IPS DF 4.7 (cell line): ENCODE results near the gene HECW1.
A peak's percentile ranks its signal among the peaks of the same experiment; 100 is the strongest.

Experiments used
- DNase-seq: peaks from one replicate; pipeline ENCODE4 v3.0.0-alpha.2; 2013; ENCODE audit warnings: low spot score; ENCODE audit errors: extremely low read depth

The HECW1 gene

GRCh38 chr7:43248961-43249822 lies 136.7 kb downstream of the HECW1 start:
- no peak for DNase-seq

GRCh38 chr7:43249823-43250145 lies 137.3 kb downstream of the HECW1 start:
- DNase-seq, result no peak

- DNase-seq, result peak; percentile 80
Observed at GRCh38 chr7:43260980-43261878, 148.8 kb downstream of the HECW1 start.

- DNase-seq, result no peak
Observed at GRCh38 chr7:43265139-43265538, 152.7 kb downstream of the HECW1 start.

GRCh38 chr7:43273939-43274719 lies 161.7 kb downstream of the HECW1 start:
- no peak for DNase-seq

- no peak for DNase-seq
Observed at GRCh38 chr7:43274752-43275151, 162.3 kb downstream of the HECW1 start.

GRCh38 chr7:43276547-43276946 lies 164.1 kb downstream of the HECW1 start:
- no peak for DNase-seq

- DNase-seq, result no peak
Observed at GRCh38 chr7:43278088-43278644, 165.7 kb downstream of the HECW1 start.

- DNase-seq, result no peak
Observed at GRCh38 chr7:43281268-43281667, 168.8 kb downstream of the HECW1 start.

GRCh38 chr7:43283706-43284105 lies 171.3 kb downstream of the HECW1 start:
- DNase-seq, result no peak

- no peak for DNase-seq
Observed at GRCh38 chr7:43289826-43290225, 177.4 kb downstream of the HECW1 start.

- no peak for DNase-seq
Observed at GRCh38 chr7:43290978-43291377, 178.5 kb downstream of the HECW1 start.

- DNase-seq, result peak; percentile 56
Observed at GRCh38 chr7:43291789-43292188, 179.3 kb downstream of the HECW1 start.

- DNase-seq, result no peak
Observed at GRCh38 chr7:43292384-43292783, 179.9 kb downstream of the HECW1 start.

GRCh38 chr7:43294080-43294630 lies 181.7 kb downstream of the HECW1 start:
- no peak for DNase-seq

- DNase-seq, result no peak
Observed at GRCh38 chr7:43295429-43295828, 183.0 kb downstream of the HECW1 start.

GRCh38 chr7:43296306-43296705 lies 183.9 kb downstream of the HECW1 start:
- DNase-seq, result no peak

GRCh38 chr7:43298617-43299016 lies 186.2 kb downstream of the HECW1 start:
- DNase-seq, result no peak

GRCh38 chr7:43300121-43300520 lies 187.7 kb downstream of the HECW1 start:
- no peak for DNase-seq

GRCh38 chr7:43302211-43302711 lies 189.8 kb downstream of the HECW1 start:
- no peak for DNase-seq
